Measurements from ENCODE around the gene MYO3B.

- no peak for TF ChIP-seq CTCF (IDR thresholded peaks at IDR 0.05)
- TF ChIP-seq POLR2A (IDR thresholded peaks at IDR 0.05) = no peak
Measured at GRCh38 chr2:170411660-170412059, 233.7 kb downstream of the MYO3B start.
